Uterus (tissue), 4 donors: ENCODE measurements around the gene EEFSEC. TPM values are rescaled to one million over a fixed set of nuclear protein-coding genes. Genes with fewer than 3 reads are reported as not detected.

Experiments
- DNase-seq, 2 donors: peaks; one replicate each; pipeline ENCODE4 v3.0.0-alpha.2; 2019 to 2020
- H3K27ac ChIP-seq, 2 donors: fragments of 200-600 bp; sonication (generic); 1 replicate in 1 of 2; 2 replicates in 1 of 2; pipeline ENCODE4 v1.5.1; 2016 to 2018
- H3K27me3 ChIP-seq, 2 donors: fragments of 200-600 bp; sonication (generic); one replicate each; pipeline ENCODE4 v1.5.1; 2018 to 2019; ENCODE audit warnings: control low read depth in 1 of 2
- H3K36me3 ChIP-seq, 2 donors: fragments of 200-600 bp; sonication (generic); one replicate each; pipeline ENCODE4 v1.5.1; 2019; ENCODE audit warnings: control low read depth in 1 of 2
- H3K4me1 ChIP-seq, 2 donors: fragments of 200-600 bp; sonication (generic); one replicate each; pipeline ENCODE4 v1.5.1; 2018 to 2019; ENCODE audit warnings: control low read depth in 1 of 2
- H3K4me3 ChIP-seq, 2 donors: fragments of 200-600 bp; sonication (generic); 1 replicate in 1 of 2; 2 replicates in 1 of 2; pipeline ENCODE4 v1.5.1; 2018 to 2019; ENCODE audit warnings: mild to moderate bottlenecking in 1 of 2
- H3K9me3 ChIP-seq, 2 donors: fragments of 200-600 bp; sonication (generic); one replicate each; pipeline ENCODE4 v1.5.1; 2019; ENCODE audit warnings: control low read depth in 1 of 2
- POLR2A ChIP-seq, 2 donors: fragments of 450-650 bp; IDR thresholded peaks; one replicate each; pipeline ENCODE4 v1.6.1; 2016; ENCODE audit warnings: antibody characterized with exemption in 2 of 2, mild to moderate bottlenecking in 1 of 2, moderate library complexity in 1 of 2
- intact Hi-C: fragments of 100-400 bp; cut with DNase I; formaldehyde crosslinking; loops from one replicate; pipeline ENCODE4 v1.15.1; 2023; ENCODE audit warnings: low total_unique reads
- total RNA-seq, 4 donors: library from RNA; depleted of rRNA in 3 of 4; stranded (reverse); fragments of >200 nt in 3 of 4; gene quantifications; one replicate each; pipeline versions ENCODE4 v1.1.0 to v1.2.4, GENCODE V29; 2014 to 2023
- TF ChIP-seq, protein P1 (sequence below), 4 experiments: fragments of 200-600 bp in 2 of 4; fragments of 450-650 bp in 2 of 4; sonication (generic) in 2 of 4; IDR thresholded peaks; one replicate each; pipeline ENCODE4 v1.5.1; 2016 to 2019; ENCODE audit warnings: antibody characterized with exemption in 4 of 4, mild to moderate bottlenecking in 2 of 4, moderate library complexity in 1 of 4
- donor health status: DM: yes; HTN: yes; CAD: no.

The EEFSEC gene, protein sequence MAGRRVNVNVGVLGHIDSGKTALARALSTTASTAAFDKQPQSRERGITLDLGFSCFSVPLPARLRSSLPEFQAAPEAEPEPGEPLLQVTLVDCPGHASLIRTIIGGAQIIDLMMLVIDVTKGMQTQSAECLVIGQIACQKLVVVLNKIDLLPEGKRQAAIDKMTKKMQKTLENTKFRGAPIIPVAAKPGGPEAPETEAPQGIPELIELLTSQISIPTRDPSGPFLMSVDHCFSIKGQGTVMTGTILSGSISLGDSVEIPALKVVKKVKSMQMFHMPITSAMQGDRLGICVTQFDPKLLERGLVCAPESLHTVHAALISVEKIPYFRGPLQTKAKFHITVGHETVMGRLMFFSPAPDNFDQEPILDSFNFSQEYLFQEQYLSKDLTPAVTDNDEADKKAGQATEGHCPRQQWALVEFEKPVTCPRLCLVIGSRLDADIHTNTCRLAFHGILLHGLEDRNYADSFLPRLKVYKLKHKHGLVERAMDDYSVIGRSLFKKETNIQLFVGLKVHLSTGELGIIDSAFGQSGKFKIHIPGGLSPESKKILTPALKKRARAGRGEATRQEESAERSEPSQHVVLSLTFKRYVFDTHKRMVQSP
- total RNA-seq, result 10 to 100 TPM in 2 of 4 donors, 1 to 10 TPM in 2; 2.9 to 20.0 (median 12.5) TPM

DNA sequence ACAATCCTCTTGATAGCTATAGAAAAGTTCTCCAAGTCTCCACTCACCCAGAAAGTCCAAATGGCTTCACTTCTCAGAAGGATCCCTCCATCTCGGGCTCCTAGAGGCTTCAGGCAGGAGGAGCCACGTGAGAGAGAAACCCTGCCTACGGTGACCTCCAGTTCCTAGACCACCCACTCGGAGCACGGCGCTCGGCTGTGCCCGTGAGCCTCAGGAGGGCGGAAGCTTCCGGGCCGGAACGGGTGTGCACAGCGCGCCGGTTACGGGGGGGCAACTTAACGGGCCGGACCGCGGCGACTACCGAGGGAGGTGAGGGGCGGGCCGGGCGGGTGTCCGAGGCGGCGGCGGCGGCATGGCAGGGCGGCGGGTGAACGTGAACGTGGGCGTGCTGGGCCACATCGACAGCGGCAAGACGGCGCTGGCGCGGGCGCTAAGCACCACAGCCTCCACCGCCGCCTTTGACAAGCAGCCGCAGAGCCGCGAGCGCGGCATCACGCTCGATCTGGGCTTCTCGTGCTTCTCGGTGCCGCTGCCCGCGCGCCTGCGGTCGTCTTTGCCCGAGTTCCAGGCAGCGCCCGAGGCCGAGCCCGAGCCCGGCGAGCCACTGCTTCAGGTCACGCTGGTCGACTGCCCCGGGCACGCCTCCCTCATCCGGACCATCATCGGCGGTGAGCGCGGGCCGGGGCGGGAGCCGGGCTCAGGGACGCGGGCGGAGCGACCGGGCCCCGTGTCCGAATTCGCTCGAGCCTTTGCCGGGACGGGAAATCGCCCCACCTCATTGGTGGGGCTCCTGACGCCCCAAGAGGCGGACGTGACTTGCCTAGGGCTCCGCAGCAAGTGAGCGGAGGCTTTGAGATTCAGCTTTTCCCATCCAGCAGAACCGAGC is at the start of gene EEFSEC:
EEFSEC (plus strand) TSS at position 326 of the 886 bp plus-strand sequence; CDS start at position 353, 27 bp downstream.
- intact Hi-C loops, result no loop called here
- peak within 1 kb of the TSS; percentile 73 to 85 for H3K4me3 ChIP-seq
- peak within 1 kb of the TSS; percentile 82 to 84 for H3K27ac ChIP-seq
- no peaks in the 10 kb centered on the region for H3K36me3 ChIP-seq
- no peaks in the 10 kb centered on the region for H3K9me3 ChIP-seq
- H3K4me1 ChIP-seq, result no peaks in the 10 kb centered on the region
- no peaks in the 10 kb centered on the region for H3K27me3 ChIP-seq
- TF ChIP-seq, protein P1, sequence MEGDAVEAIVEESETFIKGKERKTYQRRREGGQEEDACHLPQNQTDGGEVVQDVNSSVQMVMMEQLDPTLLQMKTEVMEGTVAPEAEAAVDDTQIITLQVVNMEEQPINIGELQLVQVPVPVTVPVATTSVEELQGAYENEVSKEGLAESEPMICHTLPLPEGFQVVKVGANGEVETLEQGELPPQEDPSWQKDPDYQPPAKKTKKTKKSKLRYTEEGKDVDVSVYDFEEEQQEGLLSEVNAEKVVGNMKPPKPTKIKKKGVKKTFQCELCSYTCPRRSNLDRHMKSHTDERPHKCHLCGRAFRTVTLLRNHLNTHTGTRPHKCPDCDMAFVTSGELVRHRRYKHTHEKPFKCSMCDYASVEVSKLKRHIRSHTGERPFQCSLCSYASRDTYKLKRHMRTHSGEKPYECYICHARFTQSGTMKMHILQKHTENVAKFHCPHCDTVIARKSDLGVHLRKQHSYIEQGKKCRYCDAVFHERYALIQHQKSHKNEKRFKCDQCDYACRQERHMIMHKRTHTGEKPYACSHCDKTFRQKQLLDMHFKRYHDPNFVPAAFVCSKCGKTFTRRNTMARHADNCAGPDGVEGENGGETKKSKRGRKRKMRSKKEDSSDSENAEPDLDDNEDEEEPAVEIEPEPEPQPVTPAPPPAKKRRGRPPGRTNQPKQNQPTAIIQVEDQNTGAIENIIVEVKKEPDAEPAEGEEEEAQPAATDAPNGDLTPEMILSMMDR (IDR thresholded peaks at IDR 0.05), result peak in 3 of 4 experiments; percentile 3 to 9 (median 5)
- peak in 1 of 2 donors; percentile 63 for TF ChIP-seq POLR2A (IDR thresholded peaks at IDR 0.05)
- DNase-seq, result peak; percentile 72 to 81

DNA sequence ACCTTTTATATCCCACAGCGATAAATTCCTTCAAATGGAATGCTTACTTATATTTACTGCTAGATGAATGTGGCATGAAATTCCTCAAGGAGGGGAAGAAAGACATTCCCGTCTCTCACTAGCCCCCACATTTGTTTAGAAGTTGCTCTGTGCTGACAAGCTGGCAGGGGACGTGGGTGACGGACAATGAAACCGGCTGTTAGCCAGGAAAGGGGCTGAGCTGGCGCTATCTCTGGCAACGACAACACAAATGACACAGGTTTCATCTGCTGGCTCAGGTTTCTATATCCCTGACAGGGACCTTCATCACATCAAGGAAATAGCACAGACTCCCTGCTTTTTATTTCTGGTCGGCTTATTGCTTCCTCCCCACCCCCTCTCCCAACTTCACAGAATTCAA is 45.4 kb upstream of the EEFSEC start:
- DNase-seq, result no peak
- no peaks in the 10 kb centered on the region for H3K4me1 ChIP-seq
- no peaks in the 10 kb centered on the region for H3K9me3 ChIP-seq
- no peak overlapping the region for H3K27ac ChIP-seq
- no peaks in the 10 kb centered on the region for H3K27me3 ChIP-seq
- no peaks in the 10 kb centered on the region for H3K36me3 ChIP-seq
- intact Hi-C loops, result no loop called here
- TF ChIP-seq, protein P1 (IDR thresholded peaks at IDR 0.05), result no peak
- no peak for TF ChIP-seq POLR2A (IDR thresholded peaks at IDR 0.05)
- H3K4me3 ChIP-seq, result no peak overlapping the region

DNA sequence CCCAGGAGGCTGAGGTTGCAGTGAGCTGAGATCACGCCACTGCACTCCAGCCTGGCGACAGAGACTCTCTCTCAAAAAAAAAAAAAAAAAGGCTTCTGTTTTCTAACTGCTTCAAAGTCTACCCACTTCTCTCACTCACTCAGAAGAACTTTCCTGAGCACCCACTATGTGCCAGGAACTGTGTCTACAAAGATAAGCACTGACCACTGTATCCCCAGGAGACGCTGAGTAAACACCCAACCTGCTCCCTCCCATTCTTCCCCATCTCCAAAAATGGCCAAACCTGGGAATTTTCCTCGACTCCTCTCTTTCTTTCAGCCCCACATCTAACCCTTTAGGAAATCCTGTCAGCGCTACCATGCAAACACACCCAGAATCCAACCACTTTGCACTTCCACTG is 42.1 kb upstream of the EEFSEC start:
- Histone ChIP-seq H3K4me3 (no peak overlapping the region), H3K27me3 (no peaks in the 10 kb centered on the region), H3K27ac (no peak overlapping the region), H3K36me3 (no peaks in the 10 kb centered on the region), H3K4me1 (no peaks in the 10 kb centered on the region), H3K9me3 (no peaks in the 10 kb centered on the region)
- DNase-seq, result no peak
- TF ChIP-seq POLR2A (IDR thresholded peaks at IDR 0.05), result no peak
- TF ChIP-seq, protein P1 (IDR thresholded peaks at IDR 0.05), result no peak
- intact Hi-C loops, result no loop called here

DNA sequence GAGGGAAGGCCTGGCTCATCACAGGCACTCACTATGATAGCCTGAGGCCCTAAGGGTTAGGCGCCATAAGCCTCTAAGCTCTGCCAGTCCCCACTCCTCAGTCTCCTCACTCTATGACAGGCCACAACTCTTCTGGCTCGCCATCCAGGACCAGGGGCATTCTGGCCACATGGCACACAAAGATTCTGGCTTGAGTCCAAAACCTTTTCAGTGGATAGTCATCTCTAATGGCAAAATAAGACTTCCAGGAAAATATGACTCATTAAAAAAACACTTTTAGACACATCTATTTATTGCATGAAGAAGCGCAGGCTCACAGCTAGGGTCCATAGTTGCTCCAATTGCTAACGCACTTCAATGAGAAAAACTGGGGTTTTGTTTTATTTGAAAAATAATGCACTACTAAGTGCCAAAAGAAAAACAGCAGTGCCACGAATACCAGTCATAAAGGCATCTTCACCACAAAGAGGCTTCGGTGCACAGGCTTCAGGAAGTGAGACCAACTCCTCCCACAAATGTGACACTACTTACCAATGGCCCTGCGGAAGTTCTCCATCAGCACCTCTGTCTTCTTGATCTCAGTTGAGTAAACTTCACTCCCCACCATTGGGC is 40.8 kb upstream of the EEFSEC start:
- H3K27ac ChIP-seq, result no peak overlapping the region
- no peaks in the 10 kb centered on the region for H3K36me3 ChIP-seq
- no peaks in the 10 kb centered on the region for H3K9me3 ChIP-seq
- no peak overlapping the region for H3K4me3 ChIP-seq
- intact Hi-C loops, result no loop called here
- no peaks in the 10 kb centered on the region for H3K4me1 ChIP-seq
- no peak for TF ChIP-seq POLR2A (IDR thresholded peaks at IDR 0.05)
- TF ChIP-seq, protein P1 (IDR thresholded peaks at IDR 0.05), result no peak
- no peak for DNase-seq
- no peaks in the 10 kb centered on the region for H3K27me3 ChIP-seq
